Measurements from ENCODE around the gene DOCK2.

The DOCK2 gene

GRCh38 chr5:170000155-170000554, 363.1 kb downstream of the DOCK2 start:
- Histone ChIP-seq H3K9me3 (ENCODE audit: severe bottlenecking) (no peaks in the 10 kb centered on the region), H3K27me3 (ENCODE audit: insufficient read depth, low read depth, severe bottlenecking) (peaks cover 47% of the 10 kb centered on the region), H3K4me3 (ENCODE audit: low read depth, low read length) (no peak overlapping the region), H3K27ac (no peak overlapping the region), H3K36me3 (no peaks in the 10 kb centered on the region)
- no peak for DNase-seq
- no peak for TF ChIP-seq CTCF (IDR thresholded peaks at IDR 0.05; ENCODE audit: low read depth, low read length)

GRCh38 chr5:170006021-170006420, 368.9 kb downstream of the DOCK2 start:
- DNase-seq = no peak
- Histone ChIP-seq H3K27ac (no peak overlapping the region), H3K36me3 (no peaks in the 10 kb centered on the region), H3K27me3 (ENCODE audit: insufficient read depth, low read depth, severe bottlenecking) (peaks cover 56% of the 10 kb centered on the region), H3K9me3 (ENCODE audit: severe bottlenecking) (no peaks in the 10 kb centered on the region), H3K4me3 (ENCODE audit: low read depth, low read length) (no peak overlapping the region)
- TF ChIP-seq CTCF (IDR thresholded peaks at IDR 0.05; ENCODE audit: low read depth, low read length) = no peak

- DNase-seq = no peak
- no peaks in the 10 kb centered on the region for H3K36me3 ChIP-seq
- TF ChIP-seq CTCF (IDR thresholded peaks at IDR 0.05; ENCODE audit: low read depth, low read length) = no peak
Measured at GRCh38 chr5:170008376-170008775, 371.3 kb downstream of the DOCK2 start.

GRCh38 chr5:170010595-170010994, 373.5 kb downstream of the DOCK2 start:
- no peak for TF ChIP-seq CTCF (IDR thresholded peaks at IDR 0.05; ENCODE audit: low read depth, low read length)
- H3K9me3 ChIP-seq (ENCODE audit: severe bottlenecking) = no peaks in the 10 kb centered on the region
- no peak overlapping the region for H3K27ac ChIP-seq
- H3K36me3 ChIP-seq = no peaks in the 10 kb centered on the region
- no peak for DNase-seq
- H3K27me3 ChIP-seq (ENCODE audit: insufficient read depth, low read depth, severe bottlenecking) = peaks cover 72% of the 10 kb centered on the region
- no peak overlapping the region for H3K4me3 ChIP-seq (ENCODE audit: low read depth, low read length)

More at GRCh38 chr5:170008376-170008775, 371.3 kb downstream of the DOCK2 start:
- Histone ChIP-seq H3K4me3 (ENCODE audit: low read depth, low read length) (no peak overlapping the region), H3K27me3 (ENCODE audit: insufficient read depth, low read depth, severe bottlenecking) (peaks cover 59% of the 10 kb centered on the region), H3K27ac (no peak overlapping the region), H3K9me3 (ENCODE audit: severe bottlenecking) (no peaks in the 10 kb centered on the region)

GRCh38 chr5:170011751-170012150, 374.7 kb downstream of the DOCK2 start:
- Histone ChIP-seq H3K4me3 (ENCODE audit: low read depth, low read length) (no peak overlapping the region), H3K9me3 (ENCODE audit: severe bottlenecking) (no peaks in the 10 kb centered on the region), H3K27me3 (ENCODE audit: insufficient read depth, low read depth, severe bottlenecking) (peaks cover 73% of the 10 kb centered on the region), H3K27ac (no peak overlapping the region), H3K36me3 (no peaks in the 10 kb centered on the region)
- DNase-seq = no peak
- no peak for TF ChIP-seq CTCF (IDR thresholded peaks at IDR 0.05; ENCODE audit: low read depth, low read length)

GRCh38 chr5:170012622-170013021, 375.5 kb downstream of the DOCK2 start:
- H3K36me3 ChIP-seq = no peaks in the 10 kb centered on the region
- DNase-seq = no peak

More at GRCh38 chr5:170012622-170013021, 375.5 kb downstream of the DOCK2 start:
- no peak overlapping the region for H3K27ac ChIP-seq
- no peak for TF ChIP-seq CTCF (IDR thresholded peaks at IDR 0.05; ENCODE audit: low read depth, low read length)
- H3K4me3 ChIP-seq (ENCODE audit: low read depth, low read length) = no peak overlapping the region
- H3K27me3 ChIP-seq (ENCODE audit: insufficient read depth, low read depth, severe bottlenecking) = peaks cover 73% of the 10 kb centered on the region
- H3K9me3 ChIP-seq (ENCODE audit: severe bottlenecking) = no peaks in the 10 kb centered on the region
